ENCODE measurements around the gene SLIT3.
A peak's percentile ranks its signal among the peaks of the same experiment; 100 is the strongest.

The SLIT3 gene

DNA sequence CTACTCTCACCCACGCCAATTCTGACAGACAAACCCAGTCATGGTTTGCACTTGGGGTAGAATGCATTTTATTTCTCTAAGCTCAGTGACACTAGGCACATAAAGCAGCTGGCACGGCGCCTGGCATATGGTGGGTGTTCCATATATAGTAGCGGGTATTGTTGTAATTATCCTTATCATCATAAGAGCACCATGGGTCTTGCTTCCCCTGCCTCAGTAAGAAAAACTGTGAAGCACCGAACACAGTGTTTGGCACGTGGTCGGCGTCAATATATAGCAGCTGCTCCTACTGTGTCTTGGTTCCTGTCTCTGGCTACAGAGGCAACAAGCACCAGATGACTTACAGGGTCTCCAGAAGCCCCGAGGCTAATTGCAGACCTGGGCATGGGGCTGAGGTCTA lies 527.7 kb downstream of the SLIT3 start:
- peak in 1 of 51 donors; percentile 8 for DNase-seq

DNA sequence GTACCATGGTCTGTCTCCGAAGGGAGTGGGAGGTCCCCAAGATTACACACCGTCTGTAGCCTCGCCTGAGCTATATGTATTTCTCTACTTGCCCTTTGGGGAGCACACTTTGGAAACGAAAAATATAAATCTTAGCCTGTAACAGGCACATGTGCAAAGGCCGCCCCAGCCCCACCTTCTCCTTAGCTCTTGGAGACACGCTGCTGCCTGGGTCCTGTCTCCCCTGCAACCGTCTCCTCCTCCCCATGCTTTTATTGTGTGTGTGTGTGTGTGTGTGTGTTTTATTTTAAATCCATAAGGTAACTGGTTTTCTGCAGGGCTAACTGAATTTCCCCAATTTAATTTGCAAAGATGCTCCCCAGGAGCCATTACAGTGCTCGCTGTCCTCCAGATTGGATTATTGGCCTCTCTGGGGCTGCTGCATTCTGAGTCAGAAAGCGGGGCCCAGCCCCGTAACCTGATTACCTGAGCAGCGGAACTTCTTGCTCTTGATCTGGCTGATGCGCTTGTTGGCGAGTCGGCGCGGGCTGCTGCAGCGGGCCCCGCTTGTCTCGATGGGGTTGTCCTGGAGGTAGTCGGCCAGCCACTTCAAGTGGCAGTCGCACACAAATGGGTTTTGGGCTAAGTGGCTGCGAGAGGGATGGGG lies 528.5 kb downstream of the SLIT3 start:
- DNase-seq, result no peak

DNA sequence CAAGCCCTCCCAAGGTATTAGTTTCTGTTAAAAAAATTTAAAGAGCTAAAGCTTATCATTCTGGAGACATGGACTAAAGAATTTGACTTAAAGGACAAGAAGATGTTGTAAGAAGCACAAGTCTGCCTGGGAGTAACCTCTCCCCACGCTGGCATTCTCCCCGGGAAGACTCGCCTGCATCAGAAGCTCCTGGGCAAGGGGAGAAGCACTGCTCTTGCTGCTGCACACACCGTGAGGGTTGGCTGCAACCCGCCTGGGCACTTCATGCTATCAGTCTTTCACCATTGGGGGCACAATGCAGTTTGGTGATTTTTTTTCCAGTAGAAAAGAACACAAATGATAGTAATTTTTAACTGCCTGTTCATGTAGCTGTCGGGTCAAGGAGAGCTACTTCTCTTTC lies 529.3 kb downstream of the SLIT3 start:
- DNase-seq, result no peak

DNA sequence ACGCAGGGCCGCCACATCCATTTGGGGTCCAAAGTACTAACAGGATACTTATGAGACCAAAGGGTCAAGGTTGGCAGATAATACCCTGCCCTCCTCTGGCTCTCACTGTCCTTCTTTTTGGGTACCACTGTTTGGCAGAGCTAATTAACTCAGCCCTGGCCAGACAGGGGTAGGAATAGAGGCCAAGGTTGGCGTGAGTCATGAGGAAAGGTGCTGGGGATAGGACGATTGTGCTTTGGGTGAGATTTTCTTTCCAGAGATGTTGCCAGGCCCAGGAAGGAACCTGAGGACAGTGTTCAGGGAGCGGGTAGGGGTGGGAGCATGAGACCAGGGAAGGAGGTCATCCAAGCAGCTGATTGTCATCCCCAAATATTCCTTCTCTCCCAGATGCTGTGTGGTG lies 529.9 kb downstream of the SLIT3 start:
- DNase-seq, result no peak

DNA sequence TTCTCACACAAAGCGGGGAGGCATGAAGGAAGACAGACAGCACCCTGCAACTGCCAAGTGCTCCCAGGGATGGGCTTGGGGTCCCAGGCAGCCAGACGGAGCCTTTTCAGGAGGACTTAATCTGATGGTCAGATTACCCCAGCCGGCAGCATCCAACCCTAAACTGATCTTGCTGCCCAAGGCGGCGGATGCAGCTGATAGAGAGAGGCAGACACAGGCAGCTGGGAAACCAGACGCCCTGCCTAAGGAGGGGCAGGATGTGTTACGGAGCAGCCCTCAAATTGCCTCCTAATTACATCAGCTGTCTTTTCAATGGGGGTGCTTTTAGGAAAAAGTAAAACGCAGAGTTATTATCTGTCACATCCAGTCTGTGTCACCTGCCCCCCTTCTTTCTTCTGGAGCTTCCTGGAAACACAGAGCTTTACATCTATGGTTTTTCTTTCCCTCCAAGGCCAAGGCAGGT lies 530.9 kb downstream of the SLIT3 start:
- DNase-seq, result no peak

DNA sequence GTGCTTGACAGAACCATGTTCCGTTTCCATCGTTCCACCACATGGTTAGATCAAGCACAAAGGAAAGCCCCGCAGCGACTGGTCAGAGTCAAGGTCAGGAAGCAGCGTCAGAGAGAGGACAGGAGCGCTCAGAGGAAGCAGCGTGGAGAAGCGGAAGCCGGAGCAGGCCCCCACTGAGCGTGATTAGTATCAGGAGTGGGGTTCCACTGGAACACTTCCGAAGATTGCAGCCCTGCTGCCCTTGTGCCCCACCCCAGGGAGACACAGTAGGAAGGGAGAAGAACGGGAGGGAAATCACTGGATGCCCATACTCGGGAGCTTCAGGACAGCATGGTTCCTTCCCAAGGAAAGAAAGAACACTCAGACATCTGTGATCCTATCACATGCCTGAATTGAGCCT lies 532.8 kb downstream of the SLIT3 start:
- no peak for DNase-seq

DNA sequence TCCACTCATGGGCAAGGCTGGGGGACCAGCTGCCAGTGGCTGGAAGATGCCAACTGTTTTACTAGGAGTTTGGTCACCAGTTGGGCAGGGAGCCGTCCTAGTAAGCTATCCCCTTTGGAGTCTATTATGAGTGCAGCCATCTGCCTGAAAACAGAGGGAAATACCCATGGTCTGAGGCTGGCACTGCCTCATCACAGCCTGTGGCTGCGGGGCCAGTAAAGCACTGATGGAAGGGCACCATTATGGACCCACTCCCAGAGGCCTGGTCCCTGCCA lies 534.6 kb downstream of the SLIT3 start:
- peak in 33 of 51 donors; percentile 4 to 69 (median 23) for DNase-seq

DNA sequence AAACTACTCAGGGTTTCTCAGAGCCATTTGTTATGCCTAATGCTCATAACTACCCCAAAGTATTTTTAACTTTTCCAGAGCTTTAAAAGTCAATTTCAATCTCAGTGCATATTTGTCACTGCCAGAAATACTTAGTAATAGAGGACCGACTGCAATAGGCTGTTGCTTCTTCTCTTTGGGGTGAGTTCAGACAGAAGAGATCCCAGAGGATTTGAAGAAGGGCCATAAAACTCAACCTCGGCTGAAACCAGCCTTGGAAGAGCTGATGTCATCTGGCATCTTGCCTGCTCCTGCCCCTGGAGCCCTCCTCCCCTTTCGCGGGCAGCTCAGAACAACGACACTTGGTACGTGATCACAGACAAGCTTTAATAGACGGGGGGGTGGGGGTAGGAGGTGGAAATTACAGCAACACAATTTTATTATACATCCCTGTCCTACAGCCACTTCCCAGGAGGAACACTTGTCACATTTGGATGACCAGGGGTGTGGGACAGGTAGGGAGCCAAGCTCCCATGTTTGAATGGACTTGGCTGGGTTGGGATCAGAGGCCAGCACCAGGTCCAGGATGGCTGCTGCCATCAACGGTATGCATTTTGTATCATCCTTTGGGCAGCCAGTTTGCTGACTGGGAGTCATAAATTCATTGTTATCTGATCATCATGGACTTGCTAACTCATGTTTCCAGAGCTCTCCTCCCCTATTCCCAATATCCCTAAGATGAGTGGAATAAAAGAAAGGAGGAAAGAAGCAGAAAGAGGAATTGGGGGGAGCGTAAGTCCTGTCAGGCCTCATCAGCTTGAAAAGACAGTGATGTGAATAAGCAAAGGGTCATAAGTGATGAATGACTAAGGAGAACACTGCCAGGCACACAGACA lies 535.2 kb downstream of the SLIT3 start:
- no peak for DNase-seq

DNA sequence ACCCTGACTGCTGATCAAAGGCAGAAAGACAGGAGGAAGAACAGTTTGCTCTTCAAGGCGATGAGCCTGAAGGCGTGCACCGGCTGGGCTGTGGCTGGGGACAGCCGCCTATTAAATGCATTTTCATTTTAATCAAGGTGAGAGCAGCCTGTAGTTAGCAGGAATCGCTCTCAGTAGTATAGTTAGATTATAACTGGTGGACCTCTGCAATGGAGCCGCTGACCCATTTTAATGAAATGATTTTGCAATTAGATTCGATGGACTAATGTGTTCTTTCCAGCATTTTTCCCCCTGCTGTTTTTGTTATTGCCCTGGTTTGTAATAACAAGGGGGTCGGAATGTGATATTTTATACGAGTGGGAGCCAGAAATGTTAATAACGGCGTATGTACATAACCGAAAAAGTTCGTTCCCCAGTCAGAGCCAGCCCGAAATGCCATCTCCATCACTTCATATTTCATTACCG lies 535.8 kb downstream of the SLIT3 start:
- DNase-seq, result no peak

DNA sequence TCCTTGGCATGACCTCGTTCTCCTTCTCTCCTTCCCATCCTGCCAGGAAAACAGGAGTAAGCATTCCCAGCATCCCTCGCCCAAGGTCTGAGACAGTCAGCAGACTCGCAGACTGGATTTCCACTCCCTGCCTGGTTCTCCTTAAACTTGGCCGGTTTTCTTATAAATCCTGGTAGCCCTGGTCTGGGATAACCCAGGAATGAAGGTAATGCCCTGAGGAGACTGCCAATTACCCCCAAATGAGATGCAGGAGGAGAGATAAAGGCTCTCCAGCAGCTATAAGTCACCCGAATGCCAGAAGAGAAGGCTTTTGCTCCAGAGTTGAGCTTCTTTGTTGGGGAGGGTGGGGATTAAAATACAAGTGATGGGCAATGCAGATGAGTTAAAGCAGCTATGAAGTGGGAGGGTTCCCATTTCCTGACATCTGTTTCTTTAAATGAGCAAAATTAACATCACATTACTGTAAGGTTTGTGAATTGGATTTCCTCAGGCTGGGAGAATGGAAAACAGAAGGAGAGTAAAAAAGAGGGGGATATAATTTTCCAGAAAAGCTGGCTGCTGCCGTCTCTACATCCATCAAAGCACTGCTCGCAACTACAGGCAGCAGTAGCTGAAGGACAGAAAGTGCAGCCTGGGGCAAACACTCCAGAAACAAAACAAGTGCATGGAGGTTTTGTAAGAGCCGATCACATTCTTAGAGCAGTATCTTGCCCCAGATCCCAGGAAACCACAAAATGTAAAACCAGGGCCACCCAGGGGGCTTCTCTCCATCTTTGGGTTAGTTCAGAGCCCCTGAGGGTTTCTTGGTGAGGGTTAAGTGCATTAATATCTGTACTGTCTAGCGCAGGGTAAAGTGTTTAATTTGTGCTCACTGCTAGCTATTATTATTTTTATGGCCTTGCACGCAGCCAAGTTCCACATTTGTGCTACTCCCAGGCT lies 544.2 kb downstream of the SLIT3 start:
- DNase-seq, result no peak

DNA sequence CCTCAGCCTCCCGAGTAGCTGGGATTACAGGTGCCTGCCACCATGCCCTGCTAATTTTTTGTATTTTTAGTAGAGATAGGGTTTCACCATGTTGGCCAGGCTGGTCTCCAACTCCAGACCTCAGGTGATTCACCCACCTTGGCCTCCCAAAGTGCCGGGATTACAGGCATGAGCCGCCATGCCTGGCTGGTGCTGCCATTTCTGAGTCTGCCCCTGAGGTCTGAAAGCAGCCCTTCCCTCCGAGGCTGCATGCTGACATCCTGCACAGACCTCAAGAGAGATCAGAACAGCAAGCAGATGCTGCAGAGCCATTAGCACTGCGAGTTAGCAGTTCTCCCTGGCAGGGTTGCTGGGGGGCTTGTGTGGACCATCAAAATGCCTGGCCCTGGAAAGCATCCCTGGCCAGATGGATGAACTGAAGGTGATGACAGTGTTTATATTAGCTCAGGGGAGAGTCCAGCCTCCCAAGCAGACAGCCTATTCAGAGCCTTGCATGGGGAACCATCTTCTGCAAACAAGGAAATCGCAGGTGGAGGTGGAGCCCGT lies 545.3 kb downstream of the SLIT3 start:
- DNase-seq, result no peak

DNA sequence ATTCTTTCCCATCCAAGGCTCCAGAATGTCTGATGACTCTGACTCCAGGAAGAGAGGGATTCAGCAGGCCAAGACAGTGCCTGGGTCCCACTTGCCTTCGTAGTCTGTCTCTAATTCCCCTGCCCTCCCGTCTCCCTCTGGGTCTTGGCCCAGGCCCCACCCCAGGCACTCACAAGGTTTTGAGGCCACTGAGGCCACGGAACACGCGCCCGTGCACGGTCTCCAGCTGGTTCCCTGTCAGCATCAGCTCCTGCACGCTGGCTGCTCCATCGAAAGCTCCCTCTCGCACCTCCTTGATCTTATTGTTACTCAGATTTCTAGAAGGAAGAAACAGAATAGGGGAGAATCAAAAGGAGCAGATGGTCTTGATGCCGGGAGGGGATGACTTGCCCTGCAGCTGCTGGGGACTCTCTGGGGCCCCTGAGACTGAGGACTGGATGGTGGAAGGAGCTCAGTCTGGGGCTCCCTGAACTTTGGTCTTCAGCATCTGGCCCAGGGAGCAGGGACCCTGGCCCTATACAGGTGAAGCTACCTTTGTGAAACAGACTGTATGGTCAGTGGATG lies 547.2 kb downstream of the SLIT3 start:
- no peak for DNase-seq

DNA sequence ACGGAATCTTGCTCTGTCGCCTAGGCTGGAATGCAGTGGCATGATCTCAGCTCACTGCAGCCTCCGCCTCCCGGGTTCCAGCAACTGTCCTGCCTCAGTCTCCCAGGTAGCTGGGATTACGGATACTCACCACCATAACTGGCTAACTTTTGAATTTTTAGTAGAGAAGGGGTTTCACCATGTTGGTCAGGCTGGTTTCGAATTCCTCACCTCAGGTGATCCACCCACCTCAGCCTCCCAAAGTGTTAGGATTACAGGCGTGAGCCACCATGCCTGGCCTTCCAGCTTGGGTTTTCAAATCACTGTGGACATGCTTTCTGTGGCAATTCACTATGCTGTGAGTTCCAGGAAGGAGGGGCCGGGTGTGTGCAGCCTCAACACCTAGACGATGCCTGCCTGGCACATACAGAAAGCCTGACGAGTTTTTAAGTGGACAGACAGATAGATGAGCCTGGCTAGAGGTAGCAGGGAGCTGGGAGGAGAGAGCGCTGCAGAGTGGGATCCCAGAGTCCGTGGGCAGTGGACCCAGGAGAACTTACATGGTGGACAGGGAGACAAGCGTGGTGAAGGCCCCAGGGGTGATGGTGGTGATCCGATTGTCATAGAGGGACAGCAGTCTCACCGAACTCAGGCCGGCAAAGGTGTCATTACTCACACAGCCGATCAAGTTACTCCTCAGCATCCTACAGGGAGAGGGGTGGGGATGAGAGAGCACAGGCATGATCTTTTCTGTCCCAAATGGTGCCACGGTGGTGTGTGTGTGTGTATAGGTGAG lies 548.3 kb downstream of the SLIT3 start:
- DNase-seq, result no peak

DNA sequence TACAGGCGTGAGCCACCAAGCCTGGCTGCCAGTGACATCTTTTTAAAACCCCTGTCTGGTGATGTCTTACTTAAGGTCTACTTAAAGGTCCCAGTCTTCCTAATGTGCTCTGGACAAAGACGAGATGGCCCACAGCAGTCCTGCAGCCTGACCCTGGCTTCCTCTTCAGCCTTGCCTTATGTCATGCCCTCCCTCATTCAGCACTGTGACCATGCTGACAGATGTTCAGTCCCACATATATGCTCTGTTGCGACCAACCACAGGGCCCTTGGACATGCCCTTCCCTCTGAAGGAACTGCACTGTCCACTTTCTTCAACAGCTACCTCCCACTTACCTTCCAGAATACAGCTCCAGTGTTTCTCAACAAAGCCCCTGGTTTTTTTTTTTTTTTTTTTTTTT lies 548.9 kb downstream of the SLIT3 start:
- DNase-seq, result no peak

DNA sequence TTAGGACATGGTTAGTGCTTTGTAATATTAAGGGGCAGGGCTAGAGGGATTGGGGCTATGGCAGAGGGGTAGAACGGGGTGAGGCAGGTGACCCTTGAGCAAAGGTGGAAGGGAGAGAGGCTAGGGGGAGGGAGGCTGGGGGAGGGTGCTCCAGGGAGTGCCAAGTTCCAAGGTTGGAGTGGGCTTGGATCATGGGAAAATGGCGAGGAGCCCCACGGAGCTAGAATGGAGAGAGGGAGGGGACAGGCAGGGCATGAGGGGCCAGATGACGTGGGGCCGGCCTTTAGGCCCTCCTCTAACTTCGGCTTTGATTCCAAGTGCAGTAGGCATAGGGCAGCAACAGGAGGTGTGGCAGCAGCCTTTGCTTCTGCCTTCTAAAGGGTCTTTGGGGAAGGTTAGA lies 550.0 kb downstream of the SLIT3 start:
- no peak for DNase-seq

DNA sequence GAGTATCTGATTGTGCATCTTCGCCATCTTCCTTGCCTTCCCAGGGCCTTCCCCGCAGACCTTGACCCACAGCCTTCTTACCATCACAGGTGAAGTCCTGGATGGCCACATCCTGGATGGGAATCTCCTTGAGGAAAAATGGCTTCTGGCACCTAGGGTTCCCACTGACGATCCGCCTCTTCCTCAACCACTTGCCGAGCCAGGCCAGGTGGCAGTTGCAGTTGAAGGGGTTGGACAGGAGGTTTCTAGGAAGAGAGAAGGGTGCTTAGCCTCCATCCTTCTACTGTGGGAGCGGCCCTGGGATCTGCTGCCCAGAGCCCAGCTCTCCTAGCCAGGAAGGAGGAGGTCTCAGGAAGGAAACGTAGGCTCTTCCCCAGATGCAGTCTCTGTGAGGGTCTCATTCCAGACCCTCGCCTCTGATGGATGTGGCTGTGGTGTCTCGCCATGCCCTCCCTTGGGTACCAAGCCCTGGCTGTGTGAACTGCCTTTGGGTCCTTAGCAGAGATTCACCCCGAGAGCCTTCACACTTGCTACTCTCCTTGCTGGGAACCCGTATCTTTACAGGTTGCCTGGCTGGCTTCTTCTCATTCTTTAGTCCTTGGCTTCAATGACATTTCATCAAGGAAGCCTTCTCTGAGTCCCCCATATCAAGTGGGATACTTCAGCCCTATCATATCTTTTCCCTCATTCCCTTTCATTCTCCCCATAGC lies 551.4 kb downstream of the SLIT3 start:
- DNase-seq, result no peak

DNA sequence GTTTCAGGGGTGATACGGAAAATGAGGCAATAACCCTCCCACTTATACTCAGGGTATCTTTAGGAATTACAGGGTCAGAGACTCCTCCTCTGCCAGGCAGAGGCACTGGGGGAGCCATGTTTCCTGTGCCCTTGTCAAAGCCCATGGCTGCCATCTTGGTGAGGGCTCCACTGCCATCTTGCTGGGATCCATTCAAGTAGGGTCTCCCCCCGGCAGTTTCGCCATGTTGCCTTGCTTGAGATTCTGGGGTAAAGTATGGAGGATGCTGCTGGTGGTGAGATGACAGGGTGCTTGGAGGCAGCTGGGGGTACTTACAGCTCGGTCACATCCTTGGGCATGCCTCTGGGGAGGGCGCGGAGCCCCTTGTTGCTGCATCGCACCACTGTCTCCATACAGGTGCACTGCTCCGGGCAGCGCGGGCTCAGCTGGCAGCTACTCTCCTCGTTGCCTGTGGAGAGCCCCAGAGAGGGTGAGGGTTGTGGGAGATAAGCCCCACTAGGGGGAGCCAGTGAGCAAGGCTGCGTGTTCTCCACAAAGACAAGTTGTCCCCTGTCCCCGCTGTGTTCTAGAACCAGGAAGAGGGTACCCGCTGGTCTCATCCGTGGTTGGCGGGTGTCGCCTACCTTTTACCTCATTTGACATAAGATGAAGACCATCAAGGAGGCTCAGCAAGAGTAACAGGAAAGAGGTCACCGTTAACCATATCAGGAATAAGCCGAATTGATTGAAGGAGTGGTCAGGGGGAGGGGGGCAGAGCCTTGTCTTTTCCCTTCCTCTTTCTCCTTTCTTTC lies 552.8 kb downstream of the SLIT3 start:
- peak in 18 of 51 donors; percentile 2 to 56 (median 14) for DNase-seq

DNA sequence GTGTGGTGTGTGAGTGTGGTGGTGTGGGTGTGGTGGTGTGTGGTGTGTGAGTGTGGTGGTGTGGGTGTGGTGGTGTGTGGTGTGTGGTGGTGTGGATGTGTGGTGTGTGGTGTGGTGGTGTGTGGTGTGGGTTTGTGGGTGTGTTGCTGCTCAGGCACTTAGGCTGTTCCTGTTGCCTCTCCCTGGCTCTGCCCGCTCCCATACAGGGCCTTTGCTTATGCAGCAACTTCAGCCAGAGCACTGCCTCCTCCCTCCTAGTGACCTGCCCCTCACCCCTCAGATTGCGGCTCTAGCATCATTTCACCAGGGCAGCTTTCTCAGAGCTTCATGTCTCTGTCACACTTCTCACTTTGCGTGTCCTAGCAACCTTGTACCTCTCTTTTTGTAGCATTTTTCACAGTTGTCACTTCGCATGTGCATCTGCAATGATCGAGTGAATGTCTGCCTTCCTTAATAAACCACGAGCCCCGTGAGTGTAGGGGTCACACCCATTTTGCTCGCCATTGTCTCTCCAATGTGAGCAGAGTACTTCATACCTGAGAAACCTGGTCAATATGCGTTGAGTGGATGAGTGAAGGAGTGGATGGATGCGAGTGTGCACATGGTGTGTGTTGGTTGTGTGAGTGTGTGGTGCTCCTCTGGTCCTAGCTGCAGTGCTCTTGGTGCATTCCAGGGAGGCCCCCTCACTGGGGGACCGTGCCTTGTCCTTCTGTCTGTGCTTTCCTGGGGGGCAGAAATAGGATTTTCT lies 553.9 kb downstream of the SLIT3 start:
- no peak for DNase-seq
